Right ventricle myocardium inferior (tissue), 1 donor: Measurements from ENCODE around the gene NUDT21. TPM values are rescaled to one million over a fixed set of nuclear protein-coding genes. Genes with fewer than 3 reads are reported as not detected.

Source experiments
- ATAC-seq: fragments of 200-7000 bp; cut with Tn5 transposase; one replicate; pipeline ENCODE4 v1.9.1; 2020; ENCODE audit warnings: mild to moderate bottlenecking, moderate library complexity
- DNase-seq: peaks from one replicate; pipeline ENCODE4 v3.0.0; 2021; ENCODE audit errors: missing footprints
- intact Hi-C: fragments of 100-400 bp; cut with DNase I; formaldehyde crosslinking; loops from one replicate; pipeline ENCODE4 v1.11.0; 2022
- total RNA-seq: library from RNA; stranded (reverse); fragmentation: NEBNext Ultra II Directional; extraction: Animal tissue kit (Norgen Biotek cat#: 25700); gene quantifications from one replicate; pipeline ENCODE4 v1.2.1, GENCODE V29; 2021
- donor health status: DM: no; HTN: yes; CAD: no; lungs with severe emphysema.

Gene NUDT21
- total RNA-seq, 1 donor from 2014 or later: 61.9 TPM

DNA sequence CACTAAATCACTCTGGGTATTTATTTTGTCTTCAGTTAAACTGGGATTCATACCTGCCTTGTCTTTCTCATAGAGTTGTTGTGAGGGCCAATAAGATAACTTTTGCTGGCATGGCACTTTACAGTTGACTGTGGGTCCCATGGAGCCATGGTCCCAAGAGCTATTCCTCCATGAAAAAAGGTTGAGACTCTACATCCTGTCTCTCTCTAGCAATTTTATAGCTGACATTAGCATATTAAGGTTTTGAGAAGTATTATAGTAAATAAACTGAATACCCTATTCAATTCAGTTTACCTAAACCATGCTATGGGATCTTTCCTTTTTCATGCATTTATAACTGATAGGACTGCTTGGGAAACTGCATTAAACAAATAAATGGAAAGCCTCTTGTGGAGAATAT, 17.7 kb upstream of the NUDT21 start:
- DNase-seq (no peak), ATAC-seq (no peak)
- intact Hi-C loops: no loop called here

DNA sequence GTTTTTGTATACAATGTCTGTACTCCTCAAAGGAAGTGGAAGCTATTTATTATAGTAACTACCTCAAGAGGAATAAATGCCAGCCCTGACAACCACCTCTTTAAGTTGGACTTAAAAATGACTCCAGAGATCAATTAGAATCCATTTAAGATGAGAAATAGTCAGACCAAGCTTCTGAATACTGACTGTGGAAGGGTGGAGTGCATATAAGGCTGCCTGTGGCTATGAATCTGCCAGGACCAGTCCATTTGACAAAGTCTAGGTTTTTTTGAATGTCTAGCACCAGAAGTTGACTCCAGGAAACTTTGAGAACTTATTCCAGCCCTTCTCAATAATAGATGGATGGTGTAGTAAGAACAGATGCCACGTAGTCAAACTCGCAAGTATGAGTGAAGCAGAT, 15.2 kb upstream of the NUDT21 start:
- intact Hi-C loops: no loop called here
- DNase-seq: no peak

DNA sequence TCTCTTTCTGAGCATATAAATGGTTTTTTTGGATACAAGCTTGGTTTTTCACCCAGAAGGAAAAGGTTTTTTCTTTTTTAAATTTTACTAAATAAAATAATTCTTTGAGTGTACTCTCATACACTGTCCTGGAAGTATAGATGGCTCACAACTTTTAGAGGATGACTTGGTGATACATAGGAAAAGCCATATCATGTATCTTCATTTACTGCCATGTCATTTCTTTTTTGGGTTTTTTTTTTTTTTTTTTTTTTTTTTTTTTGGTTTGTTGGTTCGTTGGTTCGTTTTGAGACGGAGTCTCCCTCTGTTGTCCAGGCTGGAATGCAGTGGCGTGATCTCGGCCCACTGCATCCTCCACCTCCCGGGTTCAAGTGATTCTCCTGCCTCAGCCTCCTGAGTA, 12.0 kb upstream of the NUDT21 start:
- DNase-seq: no peak
- intact Hi-C loops: no loop called here
- ATAC-seq: no peak

More for the DNA sequence above, 15.2 kb upstream of the NUDT21 start:
- no peak for ATAC-seq

DNA sequence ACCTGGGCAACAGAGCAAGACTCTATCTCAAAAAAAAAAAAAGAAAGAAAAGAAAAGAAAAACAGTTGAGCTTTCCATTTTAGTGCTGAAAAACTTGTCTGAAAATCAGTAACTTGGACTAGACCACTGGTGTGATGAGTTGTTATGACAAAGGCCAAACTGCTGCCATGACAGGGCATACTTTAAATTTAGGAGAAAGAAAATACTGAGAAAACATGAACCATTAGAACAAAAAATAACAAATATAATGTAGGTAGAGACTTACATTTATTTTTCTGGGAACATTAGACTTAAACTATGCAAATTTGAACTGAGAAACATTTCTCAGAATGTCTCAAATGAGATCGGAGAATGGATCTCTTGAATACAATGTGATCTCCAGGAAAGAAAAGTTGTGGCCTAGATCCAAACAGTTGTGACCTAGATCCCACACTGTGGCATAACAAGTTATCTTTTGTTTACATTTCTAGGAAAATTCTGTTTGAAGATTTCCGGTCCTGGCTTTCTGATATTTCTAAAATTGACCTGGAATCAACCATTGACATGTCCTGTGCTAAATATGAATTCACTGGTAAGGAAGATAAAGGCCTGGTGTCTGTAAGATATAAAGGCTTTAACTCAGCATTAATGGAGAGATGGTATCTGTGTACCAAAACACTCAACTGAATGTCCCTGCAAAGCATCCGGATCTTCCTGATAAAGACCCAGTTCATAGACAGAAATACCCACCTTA, 11.1 kb upstream of the NUDT21 start:
- intact Hi-C loops: no loop called here
- ATAC-seq: no peak

DNA sequence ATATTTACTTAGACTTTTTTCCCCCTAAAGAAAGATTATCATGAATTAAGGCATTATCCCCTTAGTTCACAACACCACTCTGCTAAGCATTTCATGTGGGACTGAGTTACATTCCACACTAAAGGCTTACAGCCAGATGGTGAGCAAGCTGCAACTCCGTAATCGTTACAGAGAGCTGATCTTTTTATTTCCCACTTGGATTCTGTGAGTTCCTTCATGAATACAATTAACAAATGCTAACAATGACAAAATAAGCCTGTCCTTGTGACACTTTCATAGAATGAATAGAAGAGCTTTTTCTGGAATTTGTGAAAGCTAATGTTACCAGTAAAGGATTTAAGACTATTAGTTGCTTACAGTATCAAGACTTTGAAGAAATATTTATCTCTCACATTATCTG, 9.0 kb upstream of the NUDT21 start:
- ATAC-seq: no peak
- intact Hi-C loops: no loop called here
- no peak for DNase-seq

More for the DNA sequence above, 11.1 kb upstream of the NUDT21 start:
- DNase-seq: no peak

DNA sequence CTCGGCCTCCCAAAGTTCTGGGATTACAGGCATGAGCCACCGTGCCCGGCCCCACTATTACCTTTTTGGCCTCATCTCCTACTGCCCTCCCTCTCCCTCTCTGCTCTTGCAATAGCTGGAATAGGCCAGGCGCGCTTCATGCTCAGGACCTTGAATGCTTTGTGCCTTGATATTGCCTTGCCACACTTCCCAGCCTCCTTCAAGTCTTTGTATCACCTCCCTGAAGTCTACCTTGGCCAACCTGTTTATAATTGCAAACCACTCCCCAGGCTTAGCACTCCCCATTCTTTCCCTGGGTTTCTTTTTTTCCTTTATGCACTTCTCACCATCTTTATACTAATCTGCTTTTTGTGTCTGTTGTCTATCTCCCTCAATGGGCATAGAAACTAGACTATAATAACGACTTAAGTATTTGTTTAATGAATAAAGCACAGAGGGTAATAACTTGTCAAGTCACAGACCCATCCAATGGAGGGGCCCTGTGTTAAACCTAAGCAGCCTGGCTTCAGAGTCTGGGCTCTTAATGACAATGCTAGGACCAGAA, 6.9 kb upstream of the NUDT21 start:
- intact Hi-C loops: no loop called here
- ATAC-seq (no peak), DNase-seq (no peak)

DNA sequence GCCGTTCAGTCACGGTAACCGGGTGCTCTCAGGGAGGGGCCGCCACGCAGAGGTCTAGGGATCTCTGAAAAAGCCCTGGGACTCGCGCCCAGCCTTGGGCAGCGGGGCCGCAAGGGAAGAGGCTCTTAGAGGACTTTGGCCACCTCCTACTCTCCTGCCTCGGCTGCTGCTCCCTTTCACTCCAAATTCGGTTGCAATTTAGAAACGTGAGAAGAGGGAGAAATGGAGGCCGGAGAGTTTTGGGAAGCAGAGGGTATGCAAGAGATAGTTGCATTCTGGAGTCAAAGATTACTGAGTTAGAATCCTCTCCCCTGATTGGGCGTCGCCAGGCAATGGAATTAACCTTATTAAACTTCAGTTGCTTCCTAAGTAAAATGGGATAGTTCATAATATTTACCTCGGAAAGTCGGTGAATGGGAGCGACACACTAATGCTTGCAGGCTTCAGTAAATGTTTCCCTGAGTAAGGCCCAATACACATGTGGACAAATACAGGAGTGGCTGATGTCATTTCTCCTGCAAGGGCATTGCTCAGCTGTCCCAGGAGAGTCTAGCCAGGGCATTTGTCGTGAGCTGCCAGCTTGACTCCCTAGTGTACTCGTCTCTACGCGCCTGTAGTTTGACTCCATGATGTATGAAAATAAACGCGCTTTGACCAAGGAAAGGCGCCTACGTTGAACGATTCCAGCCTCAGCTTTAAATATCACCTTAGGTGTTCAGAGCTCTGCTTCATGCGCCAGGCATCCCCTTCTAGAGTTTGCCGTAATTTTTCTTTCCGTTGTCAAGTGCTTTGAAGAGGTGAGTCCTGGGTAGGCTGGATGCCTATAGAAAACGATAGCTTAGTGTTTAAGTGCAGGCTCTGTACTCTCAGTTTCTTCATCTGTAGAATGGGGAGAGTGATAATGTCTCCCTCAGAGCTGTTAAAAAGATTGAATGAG, 889 bp upstream of the NUDT21 start:
- intact Hi-C loops: no loop called here
- DNase-seq: no peak
- peak; percentile 51 for ATAC-seq

DNA sequence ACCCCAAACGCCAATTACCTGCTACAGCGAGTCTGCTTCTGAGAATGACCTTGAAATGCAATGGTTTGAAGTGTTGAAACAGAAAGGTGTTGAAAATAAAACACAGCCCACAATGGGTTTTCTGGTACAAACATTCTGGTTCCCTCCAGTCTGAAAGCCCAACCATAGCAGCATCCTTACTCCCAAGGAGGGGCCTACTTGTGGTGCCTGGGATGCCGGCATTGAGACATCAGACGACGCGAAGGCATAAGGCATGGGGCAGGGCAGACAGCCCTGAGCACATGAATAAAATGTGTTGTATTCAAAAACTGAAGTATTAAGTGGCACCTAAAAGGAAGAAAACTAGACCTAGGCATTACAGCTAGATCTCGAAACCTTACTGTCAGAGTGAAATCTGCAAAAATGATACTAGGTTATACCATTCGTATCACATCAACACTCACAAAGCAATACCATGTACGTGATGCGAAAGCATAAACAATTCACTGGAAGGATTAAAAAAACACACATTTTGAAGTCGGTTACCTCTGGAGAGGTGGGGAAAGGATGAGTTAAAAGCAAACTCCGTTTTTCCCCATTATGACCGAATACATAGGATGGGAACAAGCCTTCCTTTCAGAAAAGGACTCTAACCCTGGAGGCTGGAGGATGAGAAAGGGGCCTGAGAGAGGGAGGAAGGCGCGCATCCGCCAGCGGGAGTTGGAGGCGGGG, 702 bp downstream of the NUDT21 start:
- intact Hi-C loops: no loop called here
- DNase-seq: no peak
- no peak for ATAC-seq

DNA sequence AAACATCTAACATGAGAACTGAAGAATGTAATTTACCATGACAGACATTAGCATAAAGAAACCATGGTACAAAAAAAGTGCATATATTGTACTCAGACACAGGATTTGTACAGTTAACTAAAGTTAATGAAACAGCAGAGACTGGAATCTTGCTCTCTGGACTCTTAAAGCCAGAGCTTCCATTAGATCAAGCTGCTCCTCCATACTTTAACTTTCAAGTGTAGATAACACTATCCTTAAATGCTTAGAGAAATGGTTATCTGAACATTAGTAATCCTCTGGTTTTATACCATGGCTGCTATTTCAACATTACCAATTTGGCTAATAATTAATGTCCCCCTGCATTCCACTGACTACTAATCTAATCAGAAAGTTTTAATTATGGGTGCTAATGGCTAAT, 3.1 kb downstream of the NUDT21 start:
- ATAC-seq: no peak
- no peak for DNase-seq
- intact Hi-C loops: no loop called here

DNA sequence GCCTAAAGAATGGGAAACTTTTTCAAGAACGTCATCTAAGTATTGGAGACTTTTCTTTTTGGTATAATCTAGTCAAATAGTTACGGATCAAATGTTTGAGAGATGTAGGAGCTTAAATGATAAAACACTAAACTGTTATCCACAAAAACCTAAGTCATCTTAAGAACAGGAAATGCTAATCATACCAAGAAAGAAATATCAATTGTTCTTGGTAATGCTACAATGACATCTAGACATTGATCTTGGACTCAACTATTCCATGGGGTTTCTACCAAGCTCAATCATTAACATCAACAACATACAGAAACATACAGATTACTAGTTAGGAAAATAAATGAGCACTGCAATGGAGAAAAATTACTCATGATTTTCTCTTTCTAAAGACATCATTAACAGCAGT, 3.8 kb downstream of the NUDT21 start:
- intact Hi-C loops: no loop called here
- DNase-seq: no peak
- ATAC-seq: no peak

DNA sequence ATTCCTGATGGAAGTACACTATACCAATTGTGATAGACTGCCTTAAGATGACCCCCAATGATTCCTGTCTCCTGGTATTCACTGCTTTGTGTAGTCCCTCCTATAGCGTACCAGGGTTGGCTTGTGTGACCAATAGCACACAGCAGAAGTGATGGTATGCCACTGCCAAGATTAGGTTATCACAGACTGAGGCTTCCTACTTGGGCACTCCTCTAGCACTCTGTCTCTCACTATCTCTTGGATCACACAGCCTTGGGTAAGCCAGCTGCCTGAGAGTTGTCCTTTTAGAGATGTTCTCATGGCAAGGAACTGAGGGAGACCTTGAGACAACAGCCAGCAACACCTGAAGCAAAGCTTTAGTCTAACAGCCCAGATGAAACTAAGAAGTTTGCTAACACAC, 13.1 kb downstream of the NUDT21 start:
- intact Hi-C loops: no loop called here
- ATAC-seq (no peak), DNase-seq (no peak)

DNA sequence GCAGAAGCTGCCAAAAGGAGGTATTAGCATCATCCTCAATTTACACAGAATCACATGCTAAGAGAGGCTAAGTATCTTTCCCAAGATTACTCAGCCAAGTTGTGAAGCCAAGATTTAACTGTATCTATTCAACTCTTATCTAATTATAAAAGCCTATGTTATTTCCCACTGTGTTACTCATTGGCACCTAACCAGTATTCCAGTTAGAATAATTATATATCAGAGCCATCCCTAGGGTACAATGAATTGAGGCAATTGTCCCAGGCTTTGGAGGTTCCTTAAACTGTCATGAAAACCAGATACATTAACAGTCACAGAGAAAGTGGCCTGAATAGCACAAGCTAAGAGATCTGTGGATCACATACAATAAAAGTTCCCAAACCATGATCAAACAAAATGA, 14.9 kb downstream of the NUDT21 start:
- no peak for DNase-seq
- intact Hi-C loops: no loop called here
- no peak for ATAC-seq

DNA sequence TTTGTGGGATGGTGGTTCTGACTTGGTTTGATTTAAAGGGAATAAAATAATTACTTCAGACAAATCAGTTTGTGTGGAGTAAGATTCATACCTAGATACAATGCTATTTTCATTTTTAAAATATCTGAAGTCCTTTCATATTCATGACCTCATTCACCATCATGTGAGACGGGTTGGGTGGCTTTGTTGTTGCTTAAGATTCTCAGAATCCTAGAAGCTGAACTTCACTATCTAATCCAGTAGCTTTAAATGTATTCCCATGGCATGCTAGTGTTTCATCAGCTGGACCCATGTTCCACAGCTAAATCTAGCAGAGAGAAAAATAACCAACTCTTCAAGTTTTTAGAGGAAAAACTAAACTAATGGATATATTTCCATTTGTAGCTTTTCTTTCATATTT, 23.0 kb downstream of the NUDT21 start:
- no peak for ATAC-seq
- intact Hi-C loops: no loop called here
- DNase-seq: no peak

DNA sequence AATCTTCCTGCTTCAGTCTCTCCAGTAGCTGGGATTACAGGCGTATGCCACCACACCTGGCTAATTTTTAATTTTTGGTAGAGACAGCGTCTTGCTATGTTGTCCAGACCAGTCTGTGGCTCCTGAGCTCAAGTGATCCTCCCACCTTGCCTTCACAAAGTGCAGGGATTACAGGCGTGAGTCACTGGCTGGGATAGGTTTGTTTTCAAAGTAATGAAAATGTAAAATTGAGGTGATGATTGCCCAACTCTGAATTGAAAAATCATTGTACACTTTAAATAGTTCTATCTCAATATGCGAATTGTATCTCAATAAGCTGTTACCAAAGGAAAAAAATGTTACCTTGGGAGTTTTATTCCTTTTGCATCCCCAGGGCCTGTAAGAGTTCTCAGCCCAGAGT, 24.5 kb downstream of the NUDT21 start:
- intact Hi-C loops: no loop called here
- DNase-seq (no peak), ATAC-seq (no peak)

DNA sequence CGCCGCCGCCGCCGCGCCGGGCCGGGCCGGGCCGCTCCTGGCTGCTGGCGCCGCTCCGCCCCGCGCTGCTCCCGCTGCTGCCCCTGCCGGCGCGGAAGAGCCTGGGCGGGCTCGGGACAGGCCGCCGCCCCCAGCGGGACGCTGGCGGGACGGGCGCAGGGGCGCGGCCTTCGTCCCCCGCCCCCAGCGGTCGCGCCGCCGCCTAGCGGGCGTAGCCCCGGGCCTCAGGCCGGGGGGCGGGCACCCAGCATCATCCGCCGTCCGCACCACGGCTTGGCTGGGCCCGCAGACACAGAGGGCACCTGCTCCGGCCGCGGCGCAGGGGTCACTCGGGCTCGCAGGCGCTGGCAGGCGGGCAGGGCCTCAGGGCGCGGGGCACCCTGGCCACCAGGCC, 25.7 kb downstream of the NUDT21 start, which contains the start of gene AMFR:
Gene AMFR (minus strand): TSS at position 107 of the 394 bp plus-strand sequence. CDS start 218 bp downstream, outside the sequence.
- DNase-seq (peak; percentile 88), ATAC-seq (peak; percentile 95)
- intact Hi-C loops: no loop called here

DNA sequence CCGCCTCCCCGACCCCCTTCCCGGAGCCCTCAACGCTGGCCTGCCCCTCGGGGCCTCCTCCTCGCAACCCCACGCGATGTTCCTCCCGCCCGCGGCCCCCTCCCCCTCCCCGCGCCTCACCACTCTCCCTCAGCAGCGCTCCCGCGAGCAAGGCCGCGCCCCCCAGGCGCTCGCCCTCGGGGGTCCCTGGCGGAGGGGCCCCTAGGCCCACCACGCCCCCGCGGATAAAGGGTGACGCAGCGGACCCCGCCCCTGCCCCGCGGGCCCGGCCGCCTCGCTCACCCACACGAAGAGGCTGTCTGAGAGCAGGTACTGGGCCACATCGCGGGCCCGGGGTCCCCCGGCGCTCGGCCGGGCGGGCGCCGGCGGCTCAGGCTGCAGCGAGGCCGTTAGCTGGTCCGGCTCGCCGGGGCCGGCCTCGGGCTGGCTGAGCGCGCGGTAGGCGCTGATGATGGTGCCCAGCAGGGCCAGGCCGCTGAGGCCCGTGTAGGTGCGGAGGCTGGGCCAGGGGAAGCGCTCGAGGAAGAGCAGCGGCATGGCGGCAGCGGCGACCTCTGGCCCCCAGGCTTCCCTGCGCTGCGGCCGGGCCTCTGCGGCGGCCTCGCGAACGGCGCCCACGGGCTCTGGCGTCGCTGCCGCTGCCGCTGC, 26.2 kb downstream of the NUDT21 start:
- intact Hi-C loops: no loop called here
- DNase-seq (peak; percentile 63), ATAC-seq (peak; percentile 35)

DNA sequence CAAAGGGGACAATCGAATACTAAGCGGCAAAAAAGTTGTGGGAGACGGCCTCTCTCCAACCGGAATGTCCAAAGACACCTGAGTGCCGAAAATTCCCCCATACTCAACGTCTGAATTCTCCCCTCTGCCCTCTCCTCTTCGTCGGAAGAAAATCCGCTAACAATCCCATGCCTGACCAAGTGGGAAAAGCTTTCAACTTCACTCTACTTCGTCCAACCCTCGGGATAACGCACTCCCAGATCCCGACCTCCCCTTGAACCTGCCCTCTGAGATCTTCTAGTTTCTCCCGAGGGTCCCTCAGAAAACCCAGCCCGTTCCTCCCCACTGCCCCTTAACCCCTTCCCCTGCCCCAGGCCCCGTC, 26.7 kb downstream of the NUDT21 start:
- ATAC-seq (peak; percentile 18), DNase-seq (no peak)
- intact Hi-C loops: no loop called here

DNA sequence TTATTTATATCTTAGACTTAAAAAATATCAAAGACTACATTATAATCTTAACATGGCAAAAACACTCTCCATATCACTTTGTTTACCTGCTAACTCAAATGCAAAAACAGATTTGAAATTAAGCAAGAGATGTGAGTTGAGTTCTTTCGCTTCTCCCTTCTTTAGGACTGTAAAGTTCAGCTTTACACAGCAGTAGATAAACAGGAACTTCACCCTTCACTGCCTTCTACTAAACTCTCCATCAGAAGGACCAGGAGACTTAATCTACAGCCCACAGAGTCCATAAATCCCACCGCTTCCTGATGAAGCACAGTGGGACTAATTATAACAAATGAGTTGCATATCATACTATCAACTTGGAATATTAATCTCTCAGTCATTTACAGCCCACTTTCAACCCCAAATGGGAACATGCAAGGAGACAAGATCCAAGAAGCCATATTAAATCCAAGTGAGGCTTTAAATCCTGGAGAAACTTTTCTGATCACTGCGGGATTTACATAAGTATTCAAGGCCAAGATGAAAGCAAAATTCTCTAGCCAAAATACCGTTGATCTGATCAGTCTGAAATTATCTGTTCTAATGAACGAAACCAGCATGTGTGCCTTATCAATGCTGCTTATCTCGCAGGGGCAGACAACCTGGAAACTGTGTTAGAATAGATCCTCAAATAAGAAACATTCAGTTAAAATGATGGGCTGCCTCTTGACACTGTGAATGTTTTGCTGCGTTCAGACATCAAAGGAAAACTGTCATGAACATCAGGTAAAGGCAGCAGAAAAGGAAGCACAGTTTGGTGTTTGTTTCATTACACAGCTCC, 27.3 kb downstream of the NUDT21 start:
- ATAC-seq: no peak
- intact Hi-C loops: no loop called here

More for the DNA sequence above, 27.3 kb downstream of the NUDT21 start:
- no peak for DNase-seq
